Ascending aorta (tissue), 2 donors: ENCODE measurements around the gene RAB14. TPM values are rescaled to one million over a fixed set of nuclear protein-coding genes. Genes with fewer than 3 reads are reported as not detected.

Experiments
- DNase-seq, 2 donors: peaks; one replicate each; pipeline ENCODE4 v3.0.0-alpha.2; 2019; ENCODE audit warnings: low spot score in 2 of 2
- H3K27ac ChIP-seq, 2 donors: fragments of 200-600 bp; sonication (generic); one replicate each; pipeline ENCODE4 v1.5.1; 2016 to 2017; ENCODE audit warnings: mild to moderate bottlenecking in 1 of 2
- H3K27me3 ChIP-seq: fragments of 200-600 bp; sonication (generic); one replicate; pipeline ENCODE4 v1.5.1; 2017
- H3K36me3 ChIP-seq, 2 donors: fragments of 200-600 bp; sonication (generic); one replicate each; pipeline ENCODE4 v1.5.1; 2016
- H3K4me1 ChIP-seq, 2 donors: fragments of 200-600 bp; sonication (generic); one replicate each; pipeline ENCODE4 v1.5.1; 2016 to 2017; ENCODE audit warnings: mild to moderate bottlenecking in 1 of 2
- H3K4me3 ChIP-seq, 2 donors: fragments of 200-600 bp; sonication (generic); one replicate each; pipeline ENCODE4 v1.5.1; 2016 to 2017; ENCODE audit warnings: mild to moderate bottlenecking in 1 of 2
- H3K9me3 ChIP-seq, 2 donors: fragments of 200-600 bp; sonication (generic); one replicate each; pipeline ENCODE4 v1.5.1; 2016
- CTCF ChIP-seq, 3 experiments: fragments of 200-600 bp in 2 of 3; fragments of 450-650 bp in 1 of 3; sonication (generic) in 2 of 3; IDR thresholded peaks; one replicate each; pipeline ENCODE4 v1.5.1; 2016 to 2019; ENCODE audit warnings: antibody characterized with exemption in 3 of 3, mild to moderate bottlenecking in 1 of 3, moderate library complexity in 1 of 3
- intact Hi-C: fragments of 100-400 bp; cut with DNase I; formaldehyde crosslinking; loops from one replicate; pipeline ENCODE4 v1.15.1; 2023
- total RNA-seq: library from RNA; depleted of rRNA; stranded (reverse); fragments of >200 nt; gene quantifications from one replicate; pipeline ENCODE4 v1.1.0, GENCODE V29; 2016

The RAB14 gene
- total RNA-seq, 1 donor from 2014 or later, result 18.2 TPM

DNA sequence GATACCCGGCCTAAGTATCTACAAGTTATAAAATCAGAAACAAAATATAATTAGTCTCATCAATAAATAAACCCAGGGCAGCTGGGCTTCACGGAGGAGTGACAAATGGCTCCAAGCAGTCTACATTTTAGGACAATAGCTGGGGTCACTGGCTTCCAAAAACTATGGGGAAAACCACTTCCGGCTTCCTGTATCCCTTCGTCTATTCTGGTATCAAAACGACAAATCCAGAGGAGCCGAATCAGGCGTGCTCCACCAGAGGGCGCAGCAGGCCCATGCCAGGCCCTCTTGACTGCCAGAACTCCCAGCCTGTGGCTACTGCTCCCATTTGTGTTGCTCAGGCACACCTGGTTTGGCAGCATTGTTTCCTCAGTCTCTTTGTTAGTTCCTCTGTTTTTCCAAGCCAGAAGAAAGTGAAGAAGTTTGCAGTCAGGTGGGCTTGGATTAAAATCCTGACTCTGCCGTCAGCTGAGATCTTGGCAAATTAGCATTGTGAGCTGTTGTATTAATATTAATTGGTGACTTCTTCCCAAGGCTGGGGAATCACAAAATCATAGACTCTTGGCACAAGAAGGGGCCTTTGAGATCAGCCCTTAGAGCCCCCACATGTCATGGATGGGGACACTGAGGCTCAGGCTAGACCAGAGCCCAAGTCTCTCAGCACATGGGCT lies 11.6 kb upstream of the RAB14 start:
- no peaks in the 10 kb centered on the region for H3K4me1 ChIP-seq
- peak; percentile 91 to 96 (median 94) for TF ChIP-seq CTCF (IDR thresholded peaks at IDR 0.05)
- peak; percentile 53 to 96 for DNase-seq
- no peaks in the 10 kb centered on the region for H3K27me3 ChIP-seq
- H3K4me3 ChIP-seq, result peak overlapping the region in 1 of 2 donors; percentile 23
- H3K27ac ChIP-seq, result peak overlapping the region; percentile 32 to 54
- H3K9me3 ChIP-seq, result no peaks in the 10 kb centered on the region
- H3K36me3 ChIP-seq, result no peaks in the 10 kb centered on the region
- intact Hi-C loops, result loop anchor here (1.0 to 5.0 kb wide), 5 partner anchors 56 to 188 kb away; partner anchors contain the start of gene GSN

DNA sequence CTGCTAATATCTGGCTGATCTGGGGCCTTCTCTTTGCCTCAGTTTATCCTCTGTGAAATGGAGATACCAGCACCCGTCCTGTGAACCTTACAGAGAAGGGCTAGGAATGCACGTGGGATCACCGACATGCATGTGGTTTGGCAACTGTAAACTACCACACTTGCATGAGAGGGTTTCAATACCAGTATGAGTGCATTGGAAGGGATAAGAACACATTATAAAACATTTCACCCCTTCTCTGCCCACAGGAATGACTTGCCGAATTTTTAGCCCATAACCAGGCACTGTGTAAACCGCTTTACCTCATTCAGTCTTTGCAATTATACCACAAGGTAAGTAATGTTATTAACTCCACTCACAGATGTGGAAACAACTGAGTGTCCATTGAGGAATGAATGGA lies 8.9 kb upstream of the RAB14 start:
- no peak for DNase-seq
- Histone ChIP-seq H3K4me3 (no peak overlapping the region), H3K36me3 (no peaks in the 10 kb centered on the region), H3K27me3 (no peaks in the 10 kb centered on the region), H3K27ac (no peak overlapping the region), H3K9me3 (no peaks in the 10 kb centered on the region), H3K4me1 (no peaks in the 10 kb centered on the region)
- TF ChIP-seq CTCF (IDR thresholded peaks at IDR 0.05), result no peak
- intact Hi-C loops, result loop anchor here (5.0 kb wide), 1 partner anchor 92 kb away; no protein-coding TSS in a partner anchor

- TF ChIP-seq CTCF (IDR thresholded peaks at IDR 0.05), result no peak
- Histone ChIP-seq H3K4me3 (no peak overlapping the region), H3K36me3 (no peaks in the 10 kb centered on the region), H3K9me3 (no peaks in the 10 kb centered on the region), H3K4me1 (peaks cover 0 to under 1% of the 10 kb centered on the region in 2 donors), H3K27ac (no peak overlapping the region), H3K27me3 (no peaks in the 10 kb centered on the region)
- DNase-seq, result no peak
- intact Hi-C loops, result no loop called here
Measured at GRCh38 chr9:121207371-121207940, 5.8 kb upstream of the RAB14 start.

- intact Hi-C loops, result no loop called here
- Histone ChIP-seq H3K4me3 (no peak overlapping the region), H3K36me3 (no peaks in the 10 kb centered on the region), H3K27ac (no peak overlapping the region), H3K4me1 (peaks cover 0 to 4% of the 10 kb centered on the region in 2 donors), H3K27me3 (no peaks in the 10 kb centered on the region), H3K9me3 (no peaks in the 10 kb centered on the region)
- DNase-seq, result no peak
- TF ChIP-seq CTCF (IDR thresholded peaks at IDR 0.05), result no peak
Measured at GRCh38 chr9:121206516-121207370, 5.1 kb upstream of the RAB14 start.

DNA sequence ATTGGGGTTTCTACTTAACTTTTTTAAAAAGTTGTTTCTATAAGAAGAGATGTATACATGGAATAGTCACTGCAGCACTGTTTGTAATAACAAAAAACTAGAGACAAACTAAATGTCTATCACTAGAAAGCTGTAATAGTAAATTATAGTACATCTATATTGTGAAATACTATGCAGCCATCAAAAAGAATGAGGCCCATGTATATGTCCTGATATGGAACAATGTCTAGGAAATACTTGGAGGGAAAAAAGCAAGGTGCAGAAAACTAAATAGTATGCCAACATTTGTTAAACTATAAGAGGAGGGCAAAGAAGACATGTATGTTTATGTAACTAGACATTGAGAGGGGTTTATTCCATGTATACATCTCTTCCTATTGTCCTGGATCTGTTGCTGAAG lies 2.9 kb upstream of the RAB14 start:
- intact Hi-C loops, result loop anchor here (5.0 kb wide), 1 partner anchor 337 kb away; no protein-coding TSS in a partner anchor
- no peak for TF ChIP-seq CTCF (IDR thresholded peaks at IDR 0.05)
- H3K27ac ChIP-seq, result no peak overlapping the region

More for the DNA sequence above, 2.9 kb upstream of the RAB14 start:
- Histone ChIP-seq H3K27me3 (no peaks in the 10 kb centered on the region), H3K4me3 (no peak overlapping the region), H3K36me3 (no peaks in the 10 kb centered on the region), H3K4me1 (peaks cover 0 to 8% of the 10 kb centered on the region in 2 donors), H3K9me3 (no peaks in the 10 kb centered on the region)
- DNase-seq, result no peak
